Measurements from ENCODE around the gene TSPAN5. TPM values are rescaled to one million over a fixed set of nuclear protein-coding genes. Genes with fewer than 3 reads are reported as not detected.

Gene TSPAN5
- total and polyA plus RNA-seq, 8 donors: 0.23 to 2.6 (median 1.2) TPM

DNA sequence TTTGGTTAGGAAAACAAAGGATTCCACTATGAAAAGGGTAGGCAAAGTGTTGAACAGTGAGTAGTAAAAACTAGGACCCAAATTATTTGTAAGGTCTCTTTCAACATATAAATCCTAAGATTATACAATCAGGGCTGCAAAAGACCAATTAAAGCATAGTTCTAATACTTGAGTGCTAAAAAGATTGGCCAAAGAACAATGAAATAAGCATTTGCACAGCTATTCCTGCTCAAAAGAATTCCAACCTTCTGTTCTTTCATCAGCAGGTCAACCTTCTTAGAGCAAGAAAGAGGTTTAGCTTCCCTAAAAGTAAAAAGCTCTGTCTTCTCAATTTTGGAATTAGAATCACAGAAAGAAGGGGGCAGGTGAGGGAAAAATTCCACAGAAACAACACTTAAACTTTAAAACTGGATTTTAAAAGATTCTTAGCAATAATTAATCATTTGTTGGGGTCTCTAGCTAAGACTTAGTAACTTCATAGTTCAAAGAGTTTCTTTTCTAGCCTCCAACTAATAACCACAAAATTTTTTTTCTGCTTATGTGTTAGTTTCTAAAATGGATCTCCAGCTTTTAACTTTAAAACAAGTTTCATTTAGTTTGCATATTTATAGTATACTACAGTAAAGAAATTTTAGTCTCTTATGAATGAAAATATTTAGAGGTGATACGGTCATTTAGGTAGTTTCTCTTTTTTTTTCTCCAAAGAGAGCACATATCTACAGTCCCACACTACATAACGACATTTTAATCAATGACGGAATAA is 16.3 kb downstream of the TSPAN5 start:
- TF ChIP-seq, protein P1, sequence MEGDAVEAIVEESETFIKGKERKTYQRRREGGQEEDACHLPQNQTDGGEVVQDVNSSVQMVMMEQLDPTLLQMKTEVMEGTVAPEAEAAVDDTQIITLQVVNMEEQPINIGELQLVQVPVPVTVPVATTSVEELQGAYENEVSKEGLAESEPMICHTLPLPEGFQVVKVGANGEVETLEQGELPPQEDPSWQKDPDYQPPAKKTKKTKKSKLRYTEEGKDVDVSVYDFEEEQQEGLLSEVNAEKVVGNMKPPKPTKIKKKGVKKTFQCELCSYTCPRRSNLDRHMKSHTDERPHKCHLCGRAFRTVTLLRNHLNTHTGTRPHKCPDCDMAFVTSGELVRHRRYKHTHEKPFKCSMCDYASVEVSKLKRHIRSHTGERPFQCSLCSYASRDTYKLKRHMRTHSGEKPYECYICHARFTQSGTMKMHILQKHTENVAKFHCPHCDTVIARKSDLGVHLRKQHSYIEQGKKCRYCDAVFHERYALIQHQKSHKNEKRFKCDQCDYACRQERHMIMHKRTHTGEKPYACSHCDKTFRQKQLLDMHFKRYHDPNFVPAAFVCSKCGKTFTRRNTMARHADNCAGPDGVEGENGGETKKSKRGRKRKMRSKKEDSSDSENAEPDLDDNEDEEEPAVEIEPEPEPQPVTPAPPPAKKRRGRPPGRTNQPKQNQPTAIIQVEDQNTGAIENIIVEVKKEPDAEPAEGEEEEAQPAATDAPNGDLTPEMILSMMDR (IDR thresholded peaks at IDR 0.05): no peak
- no peak for FAIRE-seq
- 92 to 96% methylated on average over 3 of the region's 3 CpGs for WGBS, 2 donors

GRCh38 chr4:98641376-98641775 is 17.0 kb downstream of the TSPAN5 start:
- Histone ChIP-seq H3K27me3 (no peaks in the 10 kb centered on the region), H3K36me3 (no peaks in the 10 kb centered on the region), H3K9me3 (no peaks in the 10 kb centered on the region), H3K4me1 (peaks cover 0 to 7% (median 0%) of the 10 kb centered on the region in 3 donors), H3K4me3 (no peak overlapping the region), H3K27ac (no peak overlapping the region)
- WGBS, 2 donors: 87 to 90% methylated on average over 5 of the region's 5 CpGs
- intact Hi-C loops (cut with DNase I): no loop called here
- ATAC-seq (no peak), DNase-seq (no peak), FAIRE-seq (no peak)
- TF ChIP-seq, protein P1 (IDR thresholded peaks at IDR 0.05): no peak

More for the DNA sequence above, 16.3 kb downstream of the TSPAN5 start:
- Histone ChIP-seq H3K36me3 (no peaks in the 10 kb centered on the region), H3K27ac (no peak overlapping the region), H3K4me3 (no peak overlapping the region), H3K9me3 (no peaks in the 10 kb centered on the region), H3K27me3 (no peaks in the 10 kb centered on the region), H3K4me1 (peaks cover 0 to 7% (median 0%) of the 10 kb centered on the region in 3 donors)
- ATAC-seq (no peak), DNase-seq (no peak)
- intact Hi-C loops (cut with DNase I): no loop called here

DNA sequence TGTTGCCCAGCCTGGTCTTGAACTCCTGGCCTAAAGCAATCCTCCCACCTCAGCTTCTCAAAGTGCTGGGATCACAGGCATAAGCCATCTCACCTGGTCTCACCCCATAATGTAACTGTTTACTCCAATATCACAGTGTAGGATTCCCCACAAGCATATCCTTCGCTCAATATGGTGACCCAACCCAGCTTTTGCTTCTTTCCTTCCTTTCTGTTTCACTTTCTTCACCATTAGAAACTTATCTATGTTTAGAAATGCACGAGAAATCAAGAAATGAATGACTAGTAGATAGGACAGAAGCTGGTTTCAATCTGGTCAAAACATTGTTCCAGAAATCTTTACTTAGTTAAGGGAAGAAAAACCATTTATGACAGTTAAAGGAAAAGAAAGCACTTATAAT is 18.9 kb downstream of the TSPAN5 start:
- no peak overlapping the region for H3K27ac ChIP-seq
- DNase-seq: no peak
- H3K36me3 ChIP-seq: no peaks in the 10 kb centered on the region
- no peak for FAIRE-seq
- intact Hi-C loops (cut with DNase I): no loop called here
- TF ChIP-seq, protein P1 (IDR thresholded peaks at IDR 0.05): no peak
- no peak overlapping the region for H3K4me3 ChIP-seq
- ATAC-seq: no peak
- 61 to 72% methylated on average over 2 of the region's 2 CpGs for WGBS, 2 donors
- H3K9me3 ChIP-seq: no peaks in the 10 kb centered on the region
- H3K4me1 ChIP-seq: peaks cover 0 to 7% (median 0%) of the 10 kb centered on the region in 3 donors
- H3K27me3 ChIP-seq: no peaks in the 10 kb centered on the region

DNA sequence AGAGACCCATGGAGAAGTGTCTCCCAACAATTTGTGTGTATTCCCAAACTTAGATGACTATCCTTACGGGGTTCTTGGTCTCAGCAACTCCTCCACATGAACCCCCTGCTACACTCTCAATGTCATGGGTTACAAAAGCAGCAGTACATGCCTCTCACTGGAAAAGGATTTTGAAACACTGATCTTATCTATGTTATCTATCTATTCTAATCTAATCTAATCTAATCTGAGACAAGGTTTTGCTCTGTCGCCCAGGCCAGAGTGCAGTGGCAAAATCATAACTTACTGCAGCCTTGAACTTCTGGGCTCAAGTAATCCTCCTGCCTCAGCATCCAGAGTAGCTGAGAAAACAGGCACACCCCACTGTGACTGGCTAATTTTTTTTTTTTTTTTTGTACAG is 19.3 kb downstream of the TSPAN5 start:
- WGBS, 2 donors: 83 to 87% methylated on average over 2 of the region's 2 CpGs
- H3K9me3 ChIP-seq: no peaks in the 10 kb centered on the region
- H3K36me3 ChIP-seq: no peaks in the 10 kb centered on the region
- ATAC-seq (no peak), FAIRE-seq (no peak), DNase-seq (no peak)
- H3K27ac ChIP-seq: no peak overlapping the region
- peaks cover 0 to 7% (median 0%) of the 10 kb centered on the region in 3 donors for H3K4me1 ChIP-seq
- TF ChIP-seq, protein P1 (IDR thresholded peaks at IDR 0.05): no peak
- H3K27me3 ChIP-seq: no peaks in the 10 kb centered on the region
- H3K4me3 ChIP-seq: no peak overlapping the region
- intact Hi-C loops (cut with DNase I): no loop called here

DNA sequence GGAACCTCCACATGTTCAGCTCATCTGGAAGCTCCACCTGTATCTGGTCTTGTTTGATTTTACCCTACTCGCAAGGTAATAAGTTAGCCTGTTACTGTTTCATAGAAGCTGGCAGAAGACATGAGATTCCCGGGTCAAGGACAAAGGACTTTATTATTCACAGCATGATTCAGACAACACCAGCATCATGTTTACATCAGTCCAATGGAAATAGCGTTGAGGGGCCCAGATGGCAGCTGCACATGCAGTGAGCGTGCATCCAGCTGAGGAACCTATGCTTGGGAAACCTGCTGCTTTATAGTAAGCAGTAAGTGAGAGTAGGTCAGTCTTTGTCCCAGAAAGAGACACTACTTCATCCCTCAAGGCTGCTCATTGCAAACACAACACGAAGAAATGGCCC is 19.8 kb downstream of the TSPAN5 start:
- FAIRE-seq (no peak), ATAC-seq (no peak), DNase-seq (no peak)
- Histone ChIP-seq H3K4me1 (peaks cover 0 to 7% (median 0%) of the 10 kb centered on the region in 3 donors), H3K36me3 (no peaks in the 10 kb centered on the region), H3K4me3 (no peak overlapping the region), H3K27ac (no peak overlapping the region), H3K27me3 (no peaks in the 10 kb centered on the region), H3K9me3 (no peaks in the 10 kb centered on the region)
- 79 to 86% methylated on average over 5 of the region's 5 CpGs for WGBS, 2 donors
- intact Hi-C loops (cut with DNase I): no loop called here
- TF ChIP-seq, protein P1 (IDR thresholded peaks at IDR 0.05): no peak

Data from pancreas (tissue), 10 donors.